Fibroblast of skin of scalp (primary cell): Measurements from ENCODE around the gene C5orf58.

Source experiments
- DNase-seq: peaks from one replicate; pipeline ENCODE4 v3.0.0-alpha.2; 2013

Gene C5orf58

GRCh38 chr5:170284231-170284630 is 51.4 kb downstream of the C5orf58 start:
- DNase-seq = no peak

DNA sequence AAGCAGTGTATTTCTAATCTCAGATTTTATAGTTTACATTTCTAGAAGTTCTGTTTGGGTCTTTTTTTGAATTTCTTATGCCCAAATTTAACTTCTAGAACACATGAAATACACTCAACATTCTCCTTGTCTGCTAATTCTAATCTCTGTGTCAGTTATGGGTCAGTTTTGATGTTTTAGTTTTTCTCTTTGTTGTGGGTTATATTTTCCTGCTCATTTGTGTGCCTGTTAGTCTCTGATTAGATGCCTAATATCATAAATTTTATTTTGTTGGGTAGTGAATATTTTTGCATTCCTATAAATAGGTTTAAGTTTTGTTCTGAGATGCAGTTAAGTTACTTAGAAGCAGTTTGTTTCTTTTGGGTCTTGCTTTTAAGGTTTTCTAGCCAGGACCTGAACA is 52.4 kb downstream of the C5orf58 start:
- no peak for DNase-seq

GRCh38 chr5:170286386-170286925 is 53.7 kb downstream of the C5orf58 start:
- no peak for DNase-seq

DNA sequence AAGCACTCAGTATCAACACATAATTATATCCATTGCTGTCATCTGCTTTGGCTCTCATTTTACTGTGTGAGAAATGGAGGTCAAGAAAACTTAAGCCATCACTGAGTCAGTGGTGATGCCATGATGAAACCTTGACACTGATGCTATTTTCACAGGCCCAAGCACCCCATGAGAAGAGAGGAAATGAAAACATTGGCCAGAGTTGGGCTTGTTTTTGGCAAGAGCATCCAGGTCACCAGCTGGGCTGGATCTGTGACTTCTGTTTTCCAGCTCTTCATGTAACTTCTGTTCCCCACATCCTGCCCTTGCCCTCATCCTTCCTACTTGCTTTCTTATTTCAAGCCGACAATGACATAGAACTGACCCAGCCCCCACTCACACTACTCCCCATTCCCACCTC is 54.7 kb downstream of the C5orf58 start:
- no peak for DNase-seq

- DNase-seq = no peak
These were observed 55.4 kb downstream of the C5orf58 start for GRCh38 chr5:170288151-170288550.

DNA sequence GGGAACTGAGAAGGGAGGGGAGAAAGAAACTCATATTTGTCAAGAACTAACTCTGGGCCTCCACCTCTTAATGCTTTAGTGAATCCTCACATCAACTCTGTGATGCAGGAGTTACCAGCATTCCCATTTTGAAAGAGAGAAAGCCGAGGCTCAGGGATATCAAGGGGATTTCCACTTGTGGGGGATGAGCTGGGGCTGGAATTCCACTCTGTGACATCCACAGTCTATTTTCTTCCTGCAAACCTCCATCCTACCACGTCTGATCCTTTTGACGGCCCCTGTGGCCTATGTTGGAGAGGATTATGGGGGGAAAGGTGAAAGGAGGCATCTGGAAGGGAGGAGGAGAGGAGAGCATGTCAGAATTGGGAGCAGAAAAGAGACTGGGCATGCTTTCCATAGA is 55.8 kb downstream of the C5orf58 start:
- DNase-seq = no peak

- DNase-seq = no peak
These were observed 56.3 kb downstream of the C5orf58 start for GRCh38 chr5:170289121-170289520.

- DNase-seq = no peak
These were observed 57.0 kb downstream of the C5orf58 start for GRCh38 chr5:170289764-170290163.

- no peak for DNase-seq
These were observed 57.7 kb downstream of the C5orf58 start for GRCh38 chr5:170290498-170290897.

DNA sequence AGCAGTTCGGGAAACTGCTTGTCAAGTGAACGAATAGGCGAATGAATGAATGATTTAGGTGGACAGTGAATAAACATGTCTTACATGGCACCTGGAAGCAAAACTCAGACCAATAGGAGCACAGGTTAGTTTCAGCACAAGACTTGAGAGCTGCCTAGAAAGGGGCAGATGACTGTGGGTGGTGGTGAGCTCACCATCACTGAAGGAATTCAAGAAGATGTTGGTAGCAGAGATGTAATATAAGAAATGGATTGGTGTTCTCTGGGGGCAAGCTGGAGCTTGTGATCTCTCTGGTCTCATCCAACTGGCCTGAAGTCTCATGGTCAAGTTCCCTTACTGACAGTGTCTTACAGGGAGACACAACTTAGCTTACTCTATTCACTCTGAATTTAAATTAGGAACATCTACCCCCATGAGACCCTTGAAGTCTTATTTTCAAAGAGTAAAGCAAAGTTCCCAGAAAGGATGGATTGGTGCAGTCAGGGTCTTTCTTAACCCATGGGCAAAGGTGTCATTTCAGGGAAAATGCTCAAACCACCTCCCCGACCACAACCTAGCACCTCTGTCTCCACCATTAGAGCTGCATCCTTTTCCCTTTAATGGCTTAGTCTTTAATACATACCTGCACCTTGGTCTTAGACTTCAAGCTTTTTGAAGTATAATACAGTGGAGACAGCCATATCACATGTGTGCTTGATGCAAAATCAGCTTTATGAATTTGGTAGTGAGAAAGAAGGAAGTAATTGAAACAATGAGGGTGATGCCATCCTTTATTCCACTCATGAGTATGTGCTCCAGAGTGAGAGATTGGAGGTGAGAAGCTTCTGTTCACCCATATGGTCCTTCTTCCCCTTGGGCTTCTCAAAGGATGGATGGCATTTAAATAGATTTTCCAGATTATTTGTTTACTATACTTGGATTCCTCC is 59.7 kb downstream of the C5orf58 start:
- no peak for DNase-seq

- DNase-seq = no peak
These were observed 60.5 kb downstream of the C5orf58 start for GRCh38 chr5:170293273-170293672.

- DNase-seq = no peak
These were observed 61.3 kb downstream of the C5orf58 start for GRCh38 chr5:170294057-170294456.

GRCh38 chr5:170294556-170294955 is 61.8 kb downstream of the C5orf58 start:
- no peak for DNase-seq
